NCI-H2196 (cell line): ENCODE results near the gene HTR4.
"Not testable (repeated sequence)": the region's sequence is repeated elsewhere in the genome, so short reads cannot be mapped to it uniquely, and the experiment has no call there.

Experiments
- DNase-seq: peaks from one replicate; lab custom pipeline; 2025; ENCODE audit not compliant: unreplicated experiment; lab: John Stamatoyannopoulos, UW

HTR4 gene

DNA sequence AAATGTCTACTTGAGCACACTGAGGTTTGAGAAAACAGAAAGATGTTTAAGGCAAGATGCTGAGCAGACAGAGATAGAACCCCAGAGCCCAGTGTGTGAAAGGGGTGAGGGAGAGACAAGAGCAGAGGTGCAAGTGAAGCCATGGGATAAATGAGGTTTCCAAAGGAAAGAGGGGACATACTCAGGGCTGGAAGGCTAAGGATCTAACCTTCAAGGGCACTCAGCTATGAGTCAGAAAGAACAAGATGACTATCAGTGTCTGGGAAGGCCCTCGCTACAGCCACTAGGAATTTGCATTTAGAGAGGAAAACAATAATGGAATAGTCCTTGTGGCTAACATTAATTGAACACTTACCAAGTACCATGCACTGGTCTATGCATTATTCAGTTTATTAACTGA, 113.7 kb downstream of the HTR4 start:
- no peak for DNase-seq

DNA sequence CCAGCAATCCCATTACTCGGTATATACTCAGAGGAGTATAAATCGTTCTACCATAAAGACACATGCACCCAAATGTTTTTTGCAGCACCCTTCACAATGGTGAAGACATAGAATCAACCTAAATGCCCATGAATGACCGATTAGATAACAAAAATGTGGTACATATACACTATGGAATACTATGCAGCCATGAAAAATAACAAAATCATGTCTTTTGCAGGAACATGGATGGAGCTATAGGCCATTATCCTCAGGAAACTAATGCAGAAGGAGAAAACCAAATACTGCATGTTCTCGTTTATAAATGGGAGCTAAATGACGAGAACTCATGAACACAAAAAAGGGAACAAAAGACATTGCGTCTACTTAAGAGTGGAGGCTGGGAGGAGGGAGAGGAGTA, 114.5 kb downstream of the HTR4 start:
- DNase-seq: no peak

DNA sequence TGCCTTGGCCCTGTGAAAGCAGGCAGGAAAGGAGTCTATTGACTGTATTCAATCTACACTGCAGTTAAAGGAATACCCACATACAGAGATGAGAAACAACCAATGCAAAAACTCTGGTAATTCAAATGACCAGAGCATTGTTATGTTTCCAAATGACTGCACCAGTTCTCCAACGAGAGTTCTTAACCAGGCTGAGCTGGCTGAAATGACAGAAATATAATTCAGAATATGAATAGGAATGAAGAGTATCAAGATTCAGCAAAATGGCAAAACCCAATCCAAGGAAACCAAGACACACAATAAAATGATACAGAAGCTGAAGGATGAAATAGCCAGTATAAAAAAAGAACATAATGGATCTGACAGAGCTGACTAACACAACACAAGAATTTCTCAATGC, 119.1 kb downstream of the HTR4 start:
- no peak for DNase-seq

DNA sequence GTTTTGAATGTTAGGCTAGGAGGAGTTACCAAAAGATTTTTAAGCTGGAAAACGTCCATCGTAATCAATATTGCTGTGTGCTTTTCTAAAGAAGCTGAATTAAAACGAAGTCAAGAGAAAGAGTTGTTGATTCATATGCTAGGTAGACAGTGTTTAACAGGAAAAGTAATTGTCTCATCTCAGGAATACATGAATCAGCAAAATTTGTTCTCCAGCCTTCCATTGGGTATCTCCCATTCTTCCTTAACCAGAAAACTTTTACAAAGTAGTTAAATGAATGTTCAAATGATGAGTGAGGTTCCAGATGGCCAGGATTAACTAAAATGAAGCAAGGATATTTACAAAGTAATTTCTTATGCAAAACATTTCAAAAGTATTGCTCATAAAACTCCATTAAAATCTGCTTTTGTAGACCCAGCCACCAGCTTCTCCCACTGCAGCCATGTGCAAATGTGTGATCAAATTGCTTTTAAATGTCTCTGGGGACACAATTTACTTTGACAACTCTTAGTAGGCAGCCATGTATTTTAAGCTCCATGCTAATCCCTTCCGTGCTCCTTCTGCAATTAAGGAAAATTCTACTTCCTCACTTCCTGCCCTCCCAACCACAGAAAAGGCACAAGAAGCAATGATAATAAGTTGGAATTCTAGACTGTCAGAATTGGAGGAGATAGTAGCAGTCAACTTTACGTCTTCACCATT, 121.2 kb downstream of the HTR4 start:
- no peak for DNase-seq

DNA sequence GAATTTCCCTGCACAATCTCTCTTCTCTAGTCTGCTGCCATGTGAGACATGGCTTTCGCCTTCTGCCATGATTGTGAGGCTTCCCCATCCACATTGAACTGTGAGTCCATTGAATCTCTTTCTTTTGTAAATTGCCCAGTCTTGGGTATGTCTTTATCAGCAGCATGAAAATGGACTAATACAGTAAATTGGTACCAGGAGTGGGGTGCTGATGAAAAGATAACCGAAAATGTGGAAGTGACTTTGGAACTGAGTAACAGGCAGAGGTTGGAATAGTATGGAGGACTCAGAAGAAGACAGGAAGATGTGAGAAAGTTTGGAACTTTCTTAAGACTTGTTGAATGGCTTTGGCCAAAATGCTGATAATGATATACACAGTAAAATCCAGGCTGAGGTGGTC, 124.9 kb downstream of the HTR4 start:
- DNase-seq: not testable (repeated sequence)

DNA sequence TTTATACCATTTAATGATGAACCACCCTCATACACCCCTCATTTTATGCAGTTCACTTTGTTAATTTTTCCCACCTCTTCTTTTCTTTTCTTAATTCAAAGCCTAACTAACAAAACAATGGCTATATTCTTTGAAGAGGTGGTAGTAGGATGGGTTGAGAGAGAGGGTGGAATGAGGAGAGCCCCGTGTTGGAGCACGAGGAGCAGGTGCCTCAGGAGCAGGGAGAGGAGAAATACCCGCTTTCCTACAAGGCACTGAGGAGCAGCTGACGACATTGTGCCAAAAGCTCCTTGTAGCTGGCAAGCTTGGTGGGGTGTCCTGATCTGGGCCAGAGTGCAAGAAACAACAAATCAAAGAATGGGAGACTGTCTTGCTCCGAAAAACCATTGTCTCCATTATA, 129.6 kb downstream of the HTR4 start:
- DNase-seq: no peak

DNA sequence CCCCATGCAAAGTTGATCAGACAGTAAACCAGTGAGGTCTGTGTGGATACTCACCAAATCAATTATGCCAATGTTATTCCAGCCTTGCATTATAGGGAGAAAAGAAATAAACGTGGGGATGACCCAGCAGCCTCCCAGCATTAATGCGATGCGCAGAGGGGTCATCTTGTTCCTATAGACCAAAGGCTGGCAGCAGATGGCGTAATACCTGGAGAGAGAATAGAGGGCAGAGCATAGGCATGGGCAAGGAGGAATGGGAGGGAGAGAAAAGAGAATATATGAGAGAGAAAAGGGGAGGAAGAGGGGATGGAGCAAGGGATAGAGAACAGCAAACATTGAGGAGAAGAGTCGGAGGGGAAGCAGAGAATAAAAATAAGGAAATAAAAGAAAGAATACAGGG, 131.2 kb downstream of the HTR4 start:
- DNase-seq: no peak

DNA sequence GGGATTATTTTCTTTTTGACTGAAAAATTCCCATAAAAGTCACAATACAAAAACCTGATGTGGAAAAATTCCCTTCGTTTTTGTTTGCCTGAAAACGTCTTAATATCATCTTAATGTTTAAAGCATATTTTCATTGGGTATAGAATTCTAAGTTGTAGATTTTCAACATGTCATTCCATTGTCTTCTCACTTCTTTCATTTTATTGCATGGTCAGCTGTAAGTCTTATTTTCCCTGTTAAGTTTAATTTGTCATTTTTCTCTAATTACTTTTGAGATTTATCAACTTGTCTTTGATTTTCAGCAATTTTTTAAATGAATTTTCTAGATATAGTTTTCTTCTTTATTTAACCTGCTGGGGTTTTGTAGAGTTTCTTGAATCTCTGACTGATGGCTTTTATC, 138.9 kb downstream of the HTR4 start:
- DNase-seq: no peak

DNA sequence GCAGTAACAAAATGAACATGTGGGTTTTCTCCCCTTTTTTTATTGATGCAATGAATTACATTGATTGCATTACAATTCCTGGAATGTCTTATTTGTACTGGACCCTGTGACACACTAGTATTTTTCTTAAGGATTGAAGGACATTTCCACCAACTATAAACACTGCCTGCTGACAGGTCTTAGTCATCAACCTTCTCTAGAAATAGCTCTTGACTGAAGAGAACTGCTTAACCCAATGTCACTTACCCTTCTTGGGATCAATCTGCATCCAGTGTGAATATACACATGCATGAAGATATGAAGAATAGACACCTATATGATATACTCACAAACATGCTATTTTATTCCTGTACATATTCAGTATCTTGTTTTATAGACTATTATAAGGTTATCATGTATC, 140.0 kb downstream of the HTR4 start:
- DNase-seq: no peak

DNA sequence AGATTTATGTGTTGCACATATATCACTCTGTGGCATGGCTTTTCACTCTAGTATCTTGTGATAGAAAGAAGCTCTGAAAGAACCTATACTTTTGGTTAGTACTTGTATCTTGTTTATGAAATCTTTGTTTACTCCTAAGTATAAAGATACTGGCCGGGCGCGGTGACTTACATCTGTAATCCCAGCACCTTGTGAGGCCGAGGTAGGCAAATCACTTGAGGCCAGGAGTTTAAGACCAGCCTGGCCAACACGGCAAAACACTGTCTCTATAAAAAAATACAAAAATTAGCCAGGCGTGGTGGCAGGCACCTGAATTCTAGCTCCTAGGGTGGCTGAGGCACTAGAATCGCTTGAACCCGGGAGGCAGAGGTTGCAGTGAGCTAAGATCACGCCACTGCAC, 141.8 kb downstream of the HTR4 start:
- no peak for DNase-seq

DNA sequence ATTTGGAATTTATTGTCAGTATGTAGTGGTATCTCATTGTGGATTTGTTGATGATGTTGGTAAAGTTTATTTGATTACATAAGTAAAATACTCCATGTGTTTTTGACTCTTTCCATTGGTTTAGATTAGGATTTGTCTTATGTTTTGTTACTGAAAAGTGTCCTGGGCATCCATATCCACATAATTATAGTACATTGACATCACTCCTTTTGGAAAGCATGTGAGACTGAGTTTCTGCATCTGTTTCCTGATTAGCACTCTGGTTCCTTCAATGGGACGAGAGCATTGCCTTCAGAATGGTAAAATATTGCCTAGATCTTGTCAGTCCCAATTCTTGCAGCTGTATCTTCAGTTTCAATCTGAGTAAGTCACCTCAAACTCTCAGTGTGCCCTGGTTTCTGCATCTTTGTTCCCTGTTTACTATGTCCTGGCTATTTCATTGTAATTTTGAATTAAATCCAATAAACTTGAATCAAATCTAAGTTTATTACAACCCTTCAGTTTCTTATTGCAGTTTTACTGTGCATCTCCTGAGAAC, 142.4 kb downstream of the HTR4 start:
- no peak for DNase-seq

DNA sequence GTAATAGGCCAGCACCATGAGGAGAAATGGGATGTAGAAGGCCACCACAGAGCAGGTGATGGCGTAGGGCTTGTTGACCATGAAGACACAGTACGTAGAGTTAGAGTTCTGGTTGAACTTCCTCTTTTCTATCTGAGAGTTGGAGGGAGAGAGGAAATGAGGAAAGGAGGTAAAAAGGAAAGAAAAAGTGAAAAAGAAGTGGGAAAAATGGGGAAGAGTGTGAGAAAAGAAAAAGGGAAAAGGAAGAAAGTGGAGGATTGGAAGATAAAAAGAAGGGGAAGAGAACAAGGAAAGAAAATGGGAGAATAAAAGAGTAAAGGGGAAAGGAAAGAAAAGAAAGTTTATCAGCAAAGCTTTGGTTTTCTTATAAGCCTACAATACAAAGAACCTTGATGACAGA, 144.4 kb downstream of the HTR4 start:
- DNase-seq: no peak

DNA sequence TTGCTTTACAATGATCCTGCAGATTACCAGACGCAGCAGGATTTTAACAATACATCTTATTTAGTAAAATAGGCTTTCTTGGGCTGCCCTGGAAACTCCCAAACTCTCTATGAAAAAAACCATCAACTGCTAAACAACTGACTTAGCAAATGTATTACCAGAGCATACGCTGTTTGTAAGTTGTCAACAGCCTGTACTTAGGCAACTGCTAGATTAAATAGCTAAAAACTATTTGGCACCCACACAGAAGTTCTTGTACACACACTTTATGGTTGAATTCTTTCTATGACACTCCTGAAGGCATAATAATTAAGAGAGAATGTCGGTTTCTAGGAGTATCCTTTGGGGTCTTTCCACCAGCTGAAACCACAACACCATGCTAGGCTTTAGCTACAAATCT, 146.7 kb downstream of the HTR4 start:
- no peak for DNase-seq

DNA sequence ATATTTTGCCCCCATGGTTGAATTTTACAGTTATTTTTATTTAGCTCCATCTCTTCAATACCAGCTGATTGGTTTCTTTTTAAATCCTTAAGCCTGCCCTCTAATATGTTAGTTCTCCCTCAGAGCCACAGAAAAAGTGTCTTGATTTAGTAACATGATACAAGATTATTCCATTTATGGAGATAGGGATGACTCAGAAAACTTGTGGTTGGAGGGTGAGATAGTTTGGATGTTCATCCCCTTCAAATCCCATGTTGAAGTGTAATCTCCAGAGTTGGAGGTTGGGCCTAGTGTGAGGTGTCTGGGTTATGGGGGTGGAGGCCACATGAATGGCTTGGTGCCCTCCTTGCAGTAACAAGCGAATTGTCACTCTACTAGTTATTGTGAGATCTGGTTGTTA, 154.9 kb downstream of the HTR4 start:
- no peak for DNase-seq

DNA sequence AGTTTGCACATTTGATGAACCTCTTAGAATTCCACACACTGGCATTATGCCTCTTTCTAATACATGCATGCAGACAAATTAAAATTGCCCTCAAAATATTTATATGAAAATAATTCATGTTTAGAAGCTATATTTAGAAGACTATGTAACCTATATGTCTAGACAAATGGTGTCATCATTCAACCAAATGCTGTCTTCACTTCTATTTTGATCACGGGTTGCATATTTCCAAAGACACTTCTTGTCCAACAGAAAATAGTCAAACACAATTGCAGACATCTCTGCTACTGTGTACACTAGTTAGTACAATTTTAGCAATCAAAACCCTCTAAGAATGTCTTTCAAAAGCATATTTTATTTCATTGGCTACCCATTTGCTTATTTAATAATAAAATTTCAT, 156.6 kb downstream of the HTR4 start:
- DNase-seq: no peak

DNA sequence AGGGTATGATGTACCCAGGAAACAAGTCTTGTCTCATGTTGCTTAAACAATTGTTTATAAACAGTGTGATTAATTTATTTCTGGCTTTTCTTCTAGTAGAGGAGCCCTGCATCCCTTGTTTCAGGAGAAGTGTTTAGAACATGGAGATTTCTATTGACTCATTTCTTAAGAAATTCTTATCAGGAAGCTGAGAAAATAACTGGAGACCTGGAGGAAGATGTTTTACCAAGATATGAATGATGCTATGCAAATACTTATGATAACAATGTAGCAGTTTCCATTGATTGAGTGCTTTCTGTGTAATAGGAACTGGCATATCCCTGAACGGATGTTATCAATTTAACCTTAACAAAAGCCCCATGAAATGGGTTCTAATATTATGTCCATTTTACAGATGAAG, 162.0 kb downstream of the HTR4 start:
- DNase-seq: no peak

DNA sequence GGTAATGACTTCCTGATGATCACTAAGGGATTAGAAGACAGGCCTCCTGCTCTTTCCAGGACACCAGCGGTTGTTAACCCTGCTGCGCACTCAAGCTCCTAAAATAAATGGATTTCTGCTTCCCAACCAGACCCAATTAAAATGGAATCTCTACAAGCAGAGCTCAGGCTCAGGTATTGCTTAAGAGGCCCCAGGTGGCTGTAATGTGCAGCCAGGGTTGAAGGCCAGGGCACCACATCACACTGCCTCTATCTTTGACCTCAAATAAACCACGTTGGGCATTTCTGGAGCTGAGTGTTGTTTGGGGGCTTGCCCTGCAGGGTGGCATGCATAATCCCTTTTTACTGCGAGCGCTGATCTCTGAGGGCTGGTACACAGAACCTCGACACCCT, 162.5 kb downstream of the HTR4 start:
- no peak for DNase-seq

DNA sequence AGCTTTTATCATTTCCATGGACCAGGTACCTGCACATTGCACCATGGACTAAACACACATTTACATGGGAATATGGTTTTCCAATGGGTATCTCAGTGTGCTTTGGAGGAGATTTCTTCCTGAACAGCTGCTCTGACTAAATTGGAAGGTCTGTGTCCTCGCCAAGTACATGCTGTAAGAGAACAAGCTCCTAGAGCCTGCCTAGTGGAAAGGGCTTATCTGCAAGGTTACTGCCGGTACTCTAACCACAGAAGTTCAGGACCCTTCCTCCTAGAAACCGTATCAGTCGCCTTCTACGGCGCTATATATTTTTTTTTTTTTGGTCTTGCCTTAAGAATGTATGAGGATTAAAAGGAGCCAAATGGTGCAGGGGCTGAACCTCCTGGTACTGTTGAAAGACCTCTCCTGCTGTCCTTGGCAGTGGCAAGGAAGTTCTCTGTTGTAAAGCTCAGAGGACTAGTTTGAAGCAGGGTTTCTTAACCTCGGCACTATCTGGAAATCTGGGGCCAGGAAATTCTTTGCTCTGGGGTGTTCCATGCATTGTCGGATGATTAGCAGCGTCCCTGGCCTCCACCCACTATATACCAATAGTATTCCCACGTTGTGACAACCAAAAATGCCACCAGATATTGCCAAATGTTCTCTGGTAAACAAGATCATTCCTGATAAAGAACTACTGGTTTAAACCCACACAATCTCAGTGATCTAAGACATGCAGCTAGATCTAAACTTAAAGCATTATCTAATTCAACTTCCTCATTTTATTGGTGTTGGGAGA, 163.1 kb downstream of the HTR4 start:
- no peak for DNase-seq

DNA sequence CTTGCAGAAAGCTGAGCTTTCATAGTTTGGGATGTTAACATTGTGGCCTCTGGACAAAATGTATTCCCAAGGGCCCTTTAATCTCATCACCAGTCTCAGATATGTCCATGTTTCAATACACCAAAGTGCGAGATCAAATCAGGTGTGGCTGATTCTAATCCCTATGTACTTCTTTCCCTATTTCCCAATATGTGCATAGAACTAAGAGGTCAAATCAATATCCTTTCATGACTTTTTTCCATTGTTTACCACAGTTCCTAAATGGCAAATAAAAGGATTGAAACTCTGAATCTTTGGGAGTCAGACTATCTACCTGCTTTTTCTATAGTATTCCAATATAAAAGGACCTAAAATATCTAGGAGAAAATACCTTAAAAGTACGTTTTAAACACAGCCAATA, 165.6 kb downstream of the HTR4 start:
- no peak for DNase-seq

DNA sequence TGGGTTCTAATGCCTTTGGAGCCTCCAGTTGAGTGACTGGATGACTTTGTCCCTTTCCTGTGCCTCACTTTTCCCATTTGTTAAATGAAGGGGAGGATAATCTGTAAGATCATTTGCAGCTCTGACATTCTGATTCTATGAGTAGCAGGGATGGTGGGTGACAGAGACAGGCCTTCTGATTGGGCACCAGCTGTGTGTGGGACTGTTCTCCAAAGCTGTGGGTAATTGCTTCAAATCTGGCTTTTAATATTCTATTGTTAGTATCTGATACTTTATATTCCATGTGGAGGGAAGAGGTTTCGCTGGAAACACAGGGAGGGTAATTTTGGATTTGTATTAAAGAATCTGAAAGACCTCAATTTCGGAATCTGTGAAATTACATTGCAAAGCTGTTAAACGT, 167.9 kb downstream of the HTR4 start:
- DNase-seq: no peak

DNA sequence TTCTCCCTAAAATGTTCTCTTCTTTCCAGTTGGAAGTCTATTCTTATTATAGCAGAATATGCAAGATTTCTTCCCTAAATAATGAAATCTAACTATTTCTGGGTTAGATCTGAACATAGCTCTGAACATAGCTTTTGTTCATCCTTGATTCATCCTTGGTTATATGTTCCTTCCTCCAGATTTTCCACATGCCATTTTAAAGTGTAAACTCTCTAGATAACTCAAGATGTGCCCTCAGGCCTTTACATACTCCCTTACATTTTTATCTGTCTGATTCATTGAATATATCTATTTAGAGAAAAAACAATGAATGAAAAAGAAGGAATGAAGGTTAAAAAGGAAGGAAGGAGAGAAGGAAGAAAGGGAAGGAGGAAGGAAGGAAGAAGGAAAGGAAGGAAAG, 169.7 kb downstream of the HTR4 start:
- DNase-seq: no peak

DNA sequence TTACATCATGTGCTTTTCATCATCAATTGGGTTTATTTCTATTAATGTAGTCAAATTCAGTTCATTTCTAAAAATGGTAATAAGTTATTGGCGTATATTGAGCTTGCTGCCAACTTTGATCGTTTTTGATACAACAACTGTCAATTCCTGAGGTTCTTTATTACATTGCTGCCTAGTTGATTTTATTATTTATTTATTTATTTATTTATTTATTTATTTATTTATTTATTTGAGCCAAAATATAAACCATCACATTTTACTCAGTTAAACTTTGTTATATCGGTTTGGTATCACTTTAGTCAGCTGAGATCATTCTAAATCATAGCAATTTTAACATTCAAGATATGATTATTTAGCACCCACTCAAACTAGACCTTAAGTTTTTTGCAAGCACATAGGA, 170.6 kb downstream of the HTR4 start:
- DNase-seq: no peak
